Upper lobe of left lung (tissue), 6 donors: ENCODE measurements around the gene KCNJ11. TPM values are rescaled to one million over a fixed set of nuclear protein-coding genes. Genes with fewer than 3 reads are reported as not detected.
A peak's percentile ranks its signal among the peaks of the same experiment; 100 is the strongest.

Experiments used
- ATAC-seq, 2 donors: fragments of 200-7000 bp; cut with Tn5 transposase; one replicate each; pipeline ENCODE4 v1.9.1; 2022; ENCODE audit warnings: mild to moderate bottlenecking in 2 of 2, moderate library complexity in 2 of 2; ENCODE audit not compliant: low FRiP score in 2 of 2
- DNase-seq, 2 donors: peaks; one replicate each; pipeline ENCODE4 v3.0.0-alpha.2; 2019 to 2020
- H3K27ac ChIP-seq, 4 donors: fragments of 200-600 bp; sonication (generic); one replicate each; pipeline ENCODE4 v1.5.1; 2016 to 2019
- H3K27me3 ChIP-seq, 4 donors: fragments of 200-600 bp; sonication (generic); one replicate each; pipeline ENCODE4 v1.5.1; 2017 to 2019
- H3K36me3 ChIP-seq, 4 donors: fragments of 200-600 bp; sonication (generic); one replicate each; pipeline ENCODE4 v1.5.1; 2016 to 2019
- H3K4me1 ChIP-seq, 4 donors: fragments of 200-600 bp; sonication (generic); one replicate each; pipeline ENCODE4 v1.5.1; 2018 to 2019
- H3K4me3 ChIP-seq, 4 donors: fragments of 200-600 bp; sonication (generic); one replicate each; pipeline ENCODE4 v1.5.1; 2017 to 2019; ENCODE audit warnings: mild to moderate bottlenecking in 2 of 4, moderate library complexity in 1 of 4
- H3K9me3 ChIP-seq, 4 donors: fragments of 200-600 bp; sonication (generic); one replicate each; pipeline ENCODE4 v1.5.1; 2018 to 2019
- EP300 ChIP-seq, 4 donors: sonication (generic); formaldehyde crosslinking; IDR thresholded peaks; one replicate each; pipeline ENCODE4 v1.5.1; 2017; ENCODE audit warnings: antibody characterized with exemption in 4 of 4, control low read depth in 2 of 4
- POLR2A ChIP-seq, 4 donors: fragments of 450-650 bp; IDR thresholded peaks; one replicate each; pipeline ENCODE4 v1.5.1; 2016 to 2017; ENCODE audit warnings: antibody characterized with exemption in 4 of 4, mild to moderate bottlenecking in 2 of 4
- POLR2AphosphoS5 ChIP-seq, 2 donors: sonication (generic); formaldehyde crosslinking; IDR thresholded peaks; one replicate each; pipeline ENCODE4 v1.5.1; 2017; ENCODE audit warnings: antibody characterized with exemption in 2 of 2
- WGBS, 2 donors: methylation state at CpG; one replicate each; pipeline ENCODE4 v1.1.5; 2017 to 2018; 5-methylcytosine and 5-hydroxymethylcytosine counted together
- total RNA-seq, 6 donors: library from RNA; depleted of rRNA in 4 of 6; stranded (reverse); fragments of >200 nt in 4 of 6; gene quantifications; one replicate each; pipeline versions ENCODE4 v1.1.0 to v1.2.1, GENCODE V29; 2016 to 2021
- TF ChIP-seq, protein P1 (sequence below), 6 experiments: fragments of 450-650 bp in 4 of 6; fragments of 200-600 bp in 2 of 6; sonication (generic) in 2 of 6; IDR thresholded peaks; one replicate each; pipeline ENCODE4 v1.5.1; 2016 to 2019; ENCODE audit warnings: antibody characterized with exemption in 6 of 6
- donor health status: DM: no; HTN: no; CAD: no; lungs with moderate emphysema.
- donor health status: DM: no; HTN: yes; CAD: no; lungs with severe emphysema.

KCNJ11 gene
- total RNA-seq, 6 donors from 2014 or later = 2.6 to 9.5 (median 5.7) TPM

DNA sequence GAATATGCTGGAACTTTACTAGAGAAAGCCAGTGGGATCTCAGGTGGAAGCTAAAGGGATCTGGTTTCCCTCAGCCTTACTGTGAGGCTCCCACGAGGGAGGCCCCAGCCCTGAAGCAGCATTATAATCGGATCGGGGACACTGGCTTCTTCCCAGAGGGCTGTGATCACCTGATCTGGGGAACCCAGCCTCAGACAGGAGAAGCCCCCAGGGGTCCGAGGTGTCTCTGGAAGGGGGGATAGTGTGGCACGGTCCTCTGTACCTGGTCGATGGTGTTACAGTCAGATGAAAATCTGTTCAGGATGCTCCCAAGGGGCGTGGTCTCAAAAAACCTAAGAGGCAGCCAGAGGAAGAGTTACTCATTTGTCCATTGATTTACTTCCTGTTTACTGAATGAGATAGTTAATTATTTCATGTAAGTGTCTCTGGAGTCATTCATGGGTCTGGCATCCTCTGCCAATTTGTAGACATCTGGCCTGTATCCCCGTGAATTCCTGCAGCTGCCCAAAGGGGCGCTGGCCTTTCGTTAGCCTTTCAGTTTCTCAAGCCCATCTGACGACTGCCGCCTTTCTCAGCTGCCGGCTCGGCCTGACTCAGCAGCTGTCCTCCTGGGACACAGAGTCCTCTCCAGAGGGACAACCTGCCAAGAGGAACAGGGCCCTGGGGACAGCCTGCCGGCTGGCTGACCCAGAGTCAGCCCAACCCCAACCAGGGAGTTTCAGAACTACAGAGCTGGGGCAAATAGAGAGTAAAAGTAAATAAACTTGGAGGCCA, 17.0 kb upstream of the KCNJ11 start:
- no peaks in the 10 kb centered on the region for H3K27me3 ChIP-seq
- peaks cover 20 to 29% (median 25%) of the 10 kb centered on the region in 4 donors for H3K4me1 ChIP-seq
- DNase-seq (peak; percentile 77 to 94), ATAC-seq (peak; percentile 73 to 84)
- whole genome bisulfite sequencing, 2 donors = 39 to 52% methylated on average over 11 to 15 of the region's 15 CpGs
- TF ChIP-seq, protein P1, sequence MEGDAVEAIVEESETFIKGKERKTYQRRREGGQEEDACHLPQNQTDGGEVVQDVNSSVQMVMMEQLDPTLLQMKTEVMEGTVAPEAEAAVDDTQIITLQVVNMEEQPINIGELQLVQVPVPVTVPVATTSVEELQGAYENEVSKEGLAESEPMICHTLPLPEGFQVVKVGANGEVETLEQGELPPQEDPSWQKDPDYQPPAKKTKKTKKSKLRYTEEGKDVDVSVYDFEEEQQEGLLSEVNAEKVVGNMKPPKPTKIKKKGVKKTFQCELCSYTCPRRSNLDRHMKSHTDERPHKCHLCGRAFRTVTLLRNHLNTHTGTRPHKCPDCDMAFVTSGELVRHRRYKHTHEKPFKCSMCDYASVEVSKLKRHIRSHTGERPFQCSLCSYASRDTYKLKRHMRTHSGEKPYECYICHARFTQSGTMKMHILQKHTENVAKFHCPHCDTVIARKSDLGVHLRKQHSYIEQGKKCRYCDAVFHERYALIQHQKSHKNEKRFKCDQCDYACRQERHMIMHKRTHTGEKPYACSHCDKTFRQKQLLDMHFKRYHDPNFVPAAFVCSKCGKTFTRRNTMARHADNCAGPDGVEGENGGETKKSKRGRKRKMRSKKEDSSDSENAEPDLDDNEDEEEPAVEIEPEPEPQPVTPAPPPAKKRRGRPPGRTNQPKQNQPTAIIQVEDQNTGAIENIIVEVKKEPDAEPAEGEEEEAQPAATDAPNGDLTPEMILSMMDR (IDR thresholded peaks at IDR 0.05) = peak in 5 of 6 experiments; percentile 31 to 66 (median 38)
- TF ChIP-seq EP300 (IDR thresholded peaks at IDR 0.05) (peak; percentile 39 to 95 (median 63)), POLR2AphosphoS5 (IDR thresholded peaks at IDR 0.05) (peak in 1 of 2 donors; percentile 93), POLR2A (IDR thresholded peaks at IDR 0.05) (no peak)
- no peaks in the 10 kb centered on the region for H3K9me3 ChIP-seq
- H3K36me3 ChIP-seq = no peaks in the 10 kb centered on the region
- H3K27ac ChIP-seq = peak overlapping the region; percentile 65 to 83 (median 76)
- no peak overlapping the region for H3K4me3 ChIP-seq

DNA sequence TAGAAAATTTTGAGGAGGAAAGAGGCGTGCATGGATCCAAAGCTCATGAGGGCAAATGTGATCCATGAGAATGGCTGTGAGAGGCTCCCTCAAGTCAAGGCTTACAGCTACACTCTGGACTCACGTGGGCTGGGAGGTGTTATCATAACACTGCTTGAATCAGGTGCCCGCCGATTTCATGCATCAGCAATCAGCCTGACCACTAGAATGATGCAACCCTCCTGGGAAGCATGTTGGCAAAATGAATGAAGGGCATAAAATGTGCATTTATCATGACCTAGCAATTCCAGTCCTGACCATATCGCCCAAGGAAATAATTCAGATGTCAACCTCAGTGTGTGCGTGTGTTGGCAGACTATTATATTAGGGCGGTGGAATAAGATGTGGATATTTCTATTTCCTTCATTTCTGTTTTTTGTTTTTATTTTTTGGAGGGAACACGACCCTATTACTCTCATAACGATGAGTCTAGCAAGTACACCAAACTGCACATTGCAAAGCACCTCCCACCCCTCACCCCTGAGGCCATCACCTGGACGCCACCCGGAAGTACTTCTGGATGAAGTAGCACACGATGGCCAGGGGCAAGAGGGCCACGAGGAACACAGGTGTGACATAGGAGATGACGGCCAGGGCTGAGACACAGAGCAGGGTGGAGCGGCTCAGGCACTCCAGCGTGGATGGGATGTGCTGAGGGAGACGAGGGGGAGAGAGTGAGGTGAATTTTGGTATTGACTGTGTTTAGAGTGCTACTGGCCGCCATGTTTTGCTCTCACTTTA, 15.7 kb upstream of the KCNJ11 start:
- no peak overlapping the region for H3K4me3 ChIP-seq
- peak overlapping the region in 1 of 4 donors; percentile 65 for H3K27ac ChIP-seq
- 86 to 87% methylated on average over 16 to 18 of the region's 18 CpGs for WGBS, 2 donors
- peaks cover 20 to 27% (median 21%) of the 10 kb centered on the region in 4 donors for H3K4me1 ChIP-seq
- ATAC-seq (no peak), DNase-seq (no peak)
- no peaks in the 10 kb centered on the region for H3K9me3 ChIP-seq
- H3K36me3 ChIP-seq = no peaks in the 10 kb centered on the region
- TF ChIP-seq POLR2A (IDR thresholded peaks at IDR 0.05) (no peak), POLR2AphosphoS5 (IDR thresholded peaks at IDR 0.05) (no peak), EP300 (IDR thresholded peaks at IDR 0.05) (no peak)
- TF ChIP-seq, protein P1 (IDR thresholded peaks at IDR 0.05) = no peak
- no peaks in the 10 kb centered on the region for H3K27me3 ChIP-seq

DNA sequence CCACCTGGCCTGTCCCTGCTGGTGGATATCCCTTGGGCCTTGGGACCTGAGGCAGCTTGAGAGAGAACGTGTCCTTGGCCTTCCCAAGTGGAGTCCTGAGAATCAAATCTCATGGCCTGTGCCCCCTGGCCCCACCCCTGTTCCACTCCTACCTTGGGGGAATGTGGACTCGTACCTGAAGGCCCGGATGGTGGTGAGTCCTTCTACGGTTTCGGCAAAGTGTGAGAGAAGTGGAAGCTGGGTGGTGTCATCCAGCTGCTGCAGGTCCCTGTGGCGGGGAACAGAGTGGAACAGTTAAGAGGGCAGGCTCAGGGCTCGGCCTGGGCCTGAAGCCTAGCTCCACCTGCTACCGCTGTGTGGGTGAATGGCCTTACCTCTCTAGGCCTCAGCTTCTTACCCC, 14.0 kb upstream of the KCNJ11 start:
- ATAC-seq (no peak), DNase-seq (no peak)
- WGBS, 2 donors = 93 to 99% methylated on average over 7 to 8 of the region's 8 CpGs
- Histone ChIP-seq H3K9me3 (no peaks in the 10 kb centered on the region), H3K27ac (no peak overlapping the region), H3K27me3 (no peaks in the 10 kb centered on the region), H3K36me3 (no peaks in the 10 kb centered on the region), H3K4me1 (peaks cover 20 to 26% (median 21%) of the 10 kb centered on the region in 4 donors), H3K4me3 (no peak overlapping the region)
- TF ChIP-seq EP300 (IDR thresholded peaks at IDR 0.05) = no peak
- no peak for TF ChIP-seq POLR2A (IDR thresholded peaks at IDR 0.05)
- TF ChIP-seq, protein P1 (IDR thresholded peaks at IDR 0.05) = no peak
- no peak for TF ChIP-seq POLR2AphosphoS5 (IDR thresholded peaks at IDR 0.05)

DNA sequence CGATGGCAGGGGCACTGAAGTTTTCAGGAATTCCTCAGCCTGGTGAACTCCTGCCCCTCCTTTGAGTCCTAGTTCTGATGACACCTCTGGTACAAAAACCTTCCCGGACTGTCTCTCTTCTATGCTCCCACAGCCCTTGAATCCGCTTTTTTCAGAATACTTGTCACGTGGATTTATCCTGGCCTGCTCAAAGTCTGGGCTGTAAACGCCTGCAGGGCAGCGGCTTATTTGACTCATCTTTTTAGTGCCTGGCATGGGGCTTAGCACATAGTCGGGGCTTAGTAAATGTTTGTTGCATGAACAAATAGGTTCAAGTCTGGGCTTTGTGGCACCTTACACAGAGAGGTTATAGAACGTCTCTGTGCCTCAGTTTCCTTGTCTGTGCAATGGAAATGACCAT, 13.4 kb upstream of the KCNJ11 start:
- TF ChIP-seq POLR2A (IDR thresholded peaks at IDR 0.05) (no peak), EP300 (IDR thresholded peaks at IDR 0.05) (no peak), POLR2AphosphoS5 (IDR thresholded peaks at IDR 0.05) (no peak)
- TF ChIP-seq, protein P1 (IDR thresholded peaks at IDR 0.05) = no peak
- WGBS, 2 donors = 91 to 95% methylated on average over 8 of the region's 8 CpGs
- Histone ChIP-seq H3K9me3 (no peaks in the 10 kb centered on the region), H3K4me3 (no peak overlapping the region), H3K4me1 (peaks cover 16 to 21% (median 18%) of the 10 kb centered on the region in 4 donors), H3K27ac (no peak overlapping the region), H3K27me3 (no peaks in the 10 kb centered on the region), H3K36me3 (no peaks in the 10 kb centered on the region)
- DNase-seq (no peak), ATAC-seq (no peak)
